ENCODE measurements around the gene PCDHB1.
A peak's percentile ranks its signal among the peaks of the same experiment; 100 is the strongest.
"Not testable (repeated sequence)": the region's sequence is repeated elsewhere in the genome, so short reads cannot be mapped to it uniquely, and the experiment has no call there.

The PCDHB1 gene

DNA sequence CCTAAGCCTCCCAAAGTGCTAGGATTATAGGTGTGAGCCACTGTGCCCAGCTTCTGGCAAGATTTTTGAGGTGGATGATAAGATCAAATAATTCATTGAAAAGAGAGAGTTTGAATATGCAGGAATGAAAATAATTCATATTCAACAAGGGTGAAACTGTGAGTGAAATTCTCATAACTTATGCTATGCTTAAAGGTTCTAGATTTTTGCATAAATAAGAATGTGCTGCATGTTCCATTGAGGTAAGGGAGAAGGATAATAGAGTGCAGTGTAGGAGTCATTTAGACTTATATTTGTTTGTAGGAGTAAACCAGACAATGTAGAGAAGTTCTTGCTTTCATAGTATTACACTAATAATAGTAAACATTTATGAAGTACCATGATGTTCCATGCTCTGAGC, 31.1 kb downstream of the PCDHB1 start:
- no peak for DNase-seq

- peak; percentile 59 for DNase-seq
Measured at GRCh38 chr5:141084487-141084989, 33.4 kb downstream of the PCDHB1 start.

DNA sequence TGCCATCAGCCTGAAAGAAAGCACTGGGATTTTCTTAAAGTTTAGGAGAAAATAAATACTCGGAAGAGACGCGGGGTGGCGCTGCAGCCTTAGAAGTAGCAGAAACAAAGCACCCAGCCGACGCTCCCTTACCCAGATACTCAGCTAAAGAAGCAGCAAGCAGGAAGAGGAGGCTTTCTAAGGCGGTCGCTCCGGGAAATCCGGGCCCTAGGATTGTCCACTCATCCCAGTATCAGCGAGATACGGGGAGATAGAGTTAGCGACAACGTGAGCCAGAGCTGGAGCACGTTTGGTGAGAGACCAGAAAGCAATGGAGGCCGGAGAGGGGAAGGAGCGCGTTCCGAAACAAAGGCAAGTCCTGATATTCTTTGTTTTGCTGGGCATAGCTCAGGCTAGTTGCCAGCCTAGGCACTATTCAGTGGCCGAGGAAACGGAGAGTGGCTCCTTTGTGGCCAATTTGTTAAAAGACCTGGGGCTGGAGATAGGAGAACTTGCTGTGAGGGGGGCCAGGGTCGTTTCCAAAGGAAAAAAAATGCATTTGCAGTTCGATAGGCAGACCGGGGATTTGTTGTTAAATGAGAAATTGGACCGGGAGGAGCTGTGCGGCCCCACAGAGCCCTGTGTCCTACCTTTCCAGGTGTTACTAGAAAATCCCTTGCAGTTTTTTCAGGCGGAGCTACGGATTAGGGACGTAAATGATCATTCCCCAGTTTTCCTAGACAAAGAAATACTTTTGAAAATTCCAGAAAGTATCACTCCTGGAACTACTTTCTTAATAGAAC, 43.5 kb downstream of the PCDHB1 start, which contains the start of gene PCDHB2:
Gene PCDHB2 (plus strand): TSS at position 135 of the 782 bp plus-strand sequence. CDS start 176 bp downstream, at position 311.
- no peak for DNase-seq

- no peak for DNase-seq
Measured at GRCh38 chr5:141095263-141095641, 44.1 kb downstream of the PCDHB1 start.

- not testable (repeated sequence) for DNase-seq
Measured at GRCh38 chr5:141096181-141096580, 45.0 kb downstream of the PCDHB1 start.

DNA sequence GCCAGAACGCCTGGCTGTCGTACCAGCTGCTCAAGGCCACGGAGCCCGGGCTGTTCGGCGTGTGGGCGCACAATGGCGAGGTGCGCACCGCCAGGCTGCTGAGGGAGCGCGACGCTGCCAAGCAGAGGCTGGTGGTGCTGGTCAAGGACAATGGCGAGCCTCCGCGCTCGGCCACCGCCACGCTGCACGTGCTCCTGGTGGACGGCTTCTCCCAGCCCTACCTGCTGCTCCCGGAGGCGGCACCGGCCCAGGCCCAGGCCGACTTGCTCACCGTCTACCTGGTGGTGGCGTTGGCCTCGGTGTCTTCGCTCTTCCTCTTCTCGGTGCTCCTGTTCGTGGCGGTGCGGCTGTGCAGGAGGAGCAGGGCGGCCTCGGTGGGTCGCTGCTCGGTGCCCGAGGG, 45.4 kb downstream of the PCDHB1 start:
- not testable (repeated sequence) for DNase-seq

DNA sequence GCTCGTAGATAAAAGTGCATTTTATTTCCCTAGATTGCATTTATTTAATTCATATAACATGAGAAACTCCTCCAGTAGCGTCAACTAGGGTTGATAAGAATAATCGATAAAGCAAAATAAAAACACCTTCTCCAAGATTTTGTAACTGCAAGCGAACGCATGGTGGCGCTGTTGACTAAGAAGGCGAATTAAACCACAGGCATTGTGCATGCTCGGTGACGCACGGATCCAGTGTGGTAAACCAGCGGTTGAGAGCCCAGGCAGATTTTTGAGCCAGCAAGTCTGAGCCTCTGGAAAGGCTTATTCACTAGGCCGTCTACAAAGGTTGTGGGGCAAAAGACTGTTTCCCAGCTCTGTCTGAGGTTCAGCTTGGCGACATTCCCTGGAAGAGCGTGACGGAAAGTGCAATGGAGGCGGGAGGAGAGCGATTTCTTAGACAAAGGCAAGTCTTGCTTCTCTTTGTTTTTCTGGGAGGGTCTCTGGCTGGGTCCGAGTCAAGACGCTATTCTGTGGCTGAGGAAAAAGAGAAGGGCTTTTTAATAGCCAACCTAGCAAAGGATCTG, 49.1 kb downstream of the PCDHB1 start, which contains the start of gene PCDHB3:
Gene PCDHB3 (plus strand): TSS at position 231 of the 563 bp plus-strand sequence. CDS start 177 bp downstream, at position 408.
- no peak for DNase-seq

DNA sequence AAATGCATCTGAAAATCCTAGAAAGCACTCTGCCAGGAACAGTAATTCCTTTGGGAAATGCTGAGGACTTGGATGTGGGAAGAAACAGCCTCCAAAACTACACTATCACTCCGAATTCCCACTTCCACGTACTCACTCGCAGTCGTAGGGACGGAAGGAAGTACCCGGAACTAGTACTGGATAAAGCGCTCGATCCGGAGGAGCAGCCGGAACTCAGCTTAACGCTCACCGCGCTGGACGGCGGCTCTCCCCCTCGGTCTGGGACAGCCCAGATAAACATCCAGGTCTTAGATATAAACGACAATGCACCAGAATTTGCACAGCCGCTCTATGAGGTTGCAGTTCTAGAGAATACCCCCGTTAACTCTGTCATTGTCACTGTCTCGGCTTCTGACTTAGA, 49.9 kb downstream of the PCDHB1 start:
- DNase-seq: no peak

DNA sequence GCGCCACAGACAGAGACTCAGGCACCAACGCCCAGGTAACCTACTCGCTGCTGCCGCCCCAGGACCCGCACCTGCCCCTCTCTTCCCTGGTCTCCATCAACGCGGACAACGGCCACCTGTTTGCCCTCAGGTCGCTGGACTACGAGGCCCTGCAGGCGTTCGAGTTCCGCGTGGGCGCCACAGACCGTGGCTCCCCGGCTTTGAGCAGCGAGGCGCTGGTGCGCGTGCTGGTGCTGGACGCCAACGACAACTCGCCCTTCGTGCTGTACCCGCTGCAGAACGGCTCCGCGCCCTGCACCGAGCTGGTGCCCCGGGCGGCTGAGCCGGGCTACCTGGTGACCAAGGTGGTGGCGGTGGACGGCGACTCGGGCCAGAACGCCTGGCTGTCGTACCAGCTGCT, 50.9 kb downstream of the PCDHB1 start:
- DNase-seq: not testable (repeated sequence)

GRCh38 chr5:141102471-141102870, 51.3 kb downstream of the PCDHB1 start:
- DNase-seq: not testable (repeated sequence)

- no peak for DNase-seq
Measured at GRCh38 chr5:141105350-141105749, 54.2 kb downstream of the PCDHB1 start.
